Vagina (tissue), 2 donors: ENCODE data around the gene IFNL2.

ENCODE experiments used
- CTCF ChIP-seq, 3 experiments: fragments of 450-650 bp in 2 of 3; fragments of 200-600 bp in 1 of 3; sonication (generic) in 1 of 3; IDR thresholded peaks; one replicate each; pipeline ENCODE4 v1.5.1; 2017 to 2019; ENCODE audit warnings: antibody characterized with exemption in 3 of 3, mild to moderate bottlenecking in 2 of 3, moderate library complexity in 2 of 3
- POLR2A ChIP-seq, 2 donors: fragments of 450-650 bp; IDR thresholded peaks; one replicate each; pipeline ENCODE4 v1.6.1; 2017; ENCODE audit warnings: antibody characterized with exemption in 2 of 2, mild to moderate bottlenecking in 2 of 2, moderate library complexity in 2 of 2

GRCh38 chr19:39248806-39249205 lies 19.4 kb upstream of the IFNL2 start, which contains the start of gene IFNL4:
- TF ChIP-seq CTCF (IDR thresholded peaks at IDR 0.05) (no peak), POLR2A (IDR thresholded peaks at IDR 0.05) (no peak)
